BE2C (cell line): ENCODE data around the gene DLGAP4.
"Not testable (repeated sequence)": the region's sequence is repeated elsewhere in the genome, so short reads cannot be mapped to it uniquely, and the experiment has no call there.

ENCODE experiments used
- DNase-seq: peaks from one replicate; pipeline ENCODE4 v3.0.0-alpha.2; 2020
- H3K27me3 ChIP-seq: fragments of 250-450 bp; sonication (Bioruptor Pico); 2 replicates; pipeline ENCODE4 v1.5.1; 2020; ENCODE audit warnings: mild to moderate bottlenecking
- H3K36me3 ChIP-seq: fragments of 250-450 bp; sonication (Bioruptor Pico); 2 replicates; pipeline ENCODE4 v1.5.1; 2020; ENCODE audit warnings: mild to moderate bottlenecking
- H3K4me1 ChIP-seq: fragments of 250-450 bp; sonication (Bioruptor Pico); 2 replicates; pipeline ENCODE4 v1.5.1; 2020
- H3K4me3 ChIP-seq: 2 replicates; pipeline ENCODE4 v1.5.1; 2011; ENCODE audit warnings: low read depth, low read length
- H3K9me3 ChIP-seq: fragments of 250-450 bp; sonication (Bioruptor Pico); 2 replicates; pipeline ENCODE4 v1.5.1; 2020
- TF ChIP-seq, protein P1 (sequence below): IDR thresholded peaks from 2 replicates; pipeline ENCODE4 v1.5.1; 2012; ENCODE audit warnings: mild to moderate bottlenecking, low read depth, low read length

DLGAP4 gene

DNA sequence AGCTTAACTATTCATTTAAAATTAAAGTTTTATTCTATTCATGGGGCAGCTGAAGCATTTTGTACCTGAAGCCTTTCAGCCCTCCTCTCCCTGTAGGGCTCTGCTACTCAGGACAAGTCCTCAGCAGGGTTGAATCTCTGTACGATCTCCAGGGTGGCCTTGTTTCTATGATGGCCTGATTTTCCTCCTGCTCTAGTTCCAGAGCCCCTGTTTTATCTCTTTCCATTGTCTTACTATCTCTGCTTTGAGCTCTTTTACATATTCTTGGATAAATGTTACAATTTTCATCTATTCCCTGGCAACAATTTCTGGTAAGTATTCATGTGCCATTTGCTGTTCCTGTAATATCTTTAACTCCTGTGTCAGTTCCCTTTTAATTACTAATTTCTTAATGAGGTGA, 215.4 kb downstream of the DLGAP4 start:
- Histone ChIP-seq H3K9me3 (no peaks in the 10 kb centered on the region), H3K4me3 (no peak overlapping the region), H3K4me1 (no peaks in the 10 kb centered on the region), H3K36me3 (peaks cover 15% of the 10 kb centered on the region), H3K27me3 (no peaks in the 10 kb centered on the region)
- DNase-seq, result no peak
- TF ChIP-seq, protein P1, sequence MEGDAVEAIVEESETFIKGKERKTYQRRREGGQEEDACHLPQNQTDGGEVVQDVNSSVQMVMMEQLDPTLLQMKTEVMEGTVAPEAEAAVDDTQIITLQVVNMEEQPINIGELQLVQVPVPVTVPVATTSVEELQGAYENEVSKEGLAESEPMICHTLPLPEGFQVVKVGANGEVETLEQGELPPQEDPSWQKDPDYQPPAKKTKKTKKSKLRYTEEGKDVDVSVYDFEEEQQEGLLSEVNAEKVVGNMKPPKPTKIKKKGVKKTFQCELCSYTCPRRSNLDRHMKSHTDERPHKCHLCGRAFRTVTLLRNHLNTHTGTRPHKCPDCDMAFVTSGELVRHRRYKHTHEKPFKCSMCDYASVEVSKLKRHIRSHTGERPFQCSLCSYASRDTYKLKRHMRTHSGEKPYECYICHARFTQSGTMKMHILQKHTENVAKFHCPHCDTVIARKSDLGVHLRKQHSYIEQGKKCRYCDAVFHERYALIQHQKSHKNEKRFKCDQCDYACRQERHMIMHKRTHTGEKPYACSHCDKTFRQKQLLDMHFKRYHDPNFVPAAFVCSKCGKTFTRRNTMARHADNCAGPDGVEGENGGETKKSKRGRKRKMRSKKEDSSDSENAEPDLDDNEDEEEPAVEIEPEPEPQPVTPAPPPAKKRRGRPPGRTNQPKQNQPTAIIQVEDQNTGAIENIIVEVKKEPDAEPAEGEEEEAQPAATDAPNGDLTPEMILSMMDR, result no peak

DNA sequence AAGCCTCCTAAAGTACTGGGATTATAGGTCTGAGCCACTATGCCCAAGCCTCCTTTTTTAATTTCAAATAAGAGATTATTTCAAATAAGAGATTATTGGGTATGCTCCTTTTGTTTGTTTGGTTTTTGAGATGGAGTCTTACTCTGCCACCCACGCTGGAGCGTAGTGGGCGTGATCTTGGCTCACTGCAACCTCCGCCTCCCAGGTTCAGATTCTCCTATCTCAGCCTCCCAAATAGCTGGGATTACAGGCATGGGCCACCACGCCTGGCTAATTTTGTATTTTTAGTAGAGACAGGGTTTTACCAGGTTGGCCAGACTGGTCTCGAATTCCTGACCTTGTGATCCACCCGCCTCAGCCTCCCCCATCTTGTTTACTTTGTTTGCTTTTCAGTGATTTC, 216.3 kb downstream of the DLGAP4 start:
- H3K9me3 ChIP-seq, DNase-seq, H3K27me3 ChIP-seq, H3K4me3 ChIP-seq, H3K4me1 ChIP-seq: not testable (repeated sequence)
- peaks cover 20% of the 10 kb centered on the region for H3K36me3 ChIP-seq

DNA sequence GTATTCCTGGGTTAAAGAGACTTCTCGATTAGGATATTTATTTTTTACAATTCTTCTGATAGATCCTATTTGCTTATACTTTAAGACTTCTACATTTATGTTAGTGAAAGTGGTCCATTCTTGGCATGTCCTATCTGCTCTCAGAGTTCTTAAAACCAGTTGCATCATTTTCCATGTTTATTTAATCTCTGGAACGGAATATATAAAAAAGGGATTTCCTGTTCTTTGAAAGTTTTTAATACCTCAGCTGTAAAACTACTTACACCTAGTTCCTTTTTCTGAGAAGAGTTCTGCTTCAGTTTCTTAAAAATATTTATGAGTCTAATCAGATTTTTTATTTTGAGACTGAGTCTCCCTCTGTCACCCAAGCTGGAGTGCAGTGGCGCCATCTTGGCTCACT, 217.2 kb downstream of the DLGAP4 start:
- Histone ChIP-seq H3K9me3 (no peaks in the 10 kb centered on the region), H3K4me3 (no peak overlapping the region), H3K36me3 (peaks cover 25% of the 10 kb centered on the region), H3K27me3 (no peaks in the 10 kb centered on the region), H3K4me1 (no peaks in the 10 kb centered on the region)
- TF ChIP-seq, protein P1, result no peak
- DNase-seq, result no peak

DNA sequence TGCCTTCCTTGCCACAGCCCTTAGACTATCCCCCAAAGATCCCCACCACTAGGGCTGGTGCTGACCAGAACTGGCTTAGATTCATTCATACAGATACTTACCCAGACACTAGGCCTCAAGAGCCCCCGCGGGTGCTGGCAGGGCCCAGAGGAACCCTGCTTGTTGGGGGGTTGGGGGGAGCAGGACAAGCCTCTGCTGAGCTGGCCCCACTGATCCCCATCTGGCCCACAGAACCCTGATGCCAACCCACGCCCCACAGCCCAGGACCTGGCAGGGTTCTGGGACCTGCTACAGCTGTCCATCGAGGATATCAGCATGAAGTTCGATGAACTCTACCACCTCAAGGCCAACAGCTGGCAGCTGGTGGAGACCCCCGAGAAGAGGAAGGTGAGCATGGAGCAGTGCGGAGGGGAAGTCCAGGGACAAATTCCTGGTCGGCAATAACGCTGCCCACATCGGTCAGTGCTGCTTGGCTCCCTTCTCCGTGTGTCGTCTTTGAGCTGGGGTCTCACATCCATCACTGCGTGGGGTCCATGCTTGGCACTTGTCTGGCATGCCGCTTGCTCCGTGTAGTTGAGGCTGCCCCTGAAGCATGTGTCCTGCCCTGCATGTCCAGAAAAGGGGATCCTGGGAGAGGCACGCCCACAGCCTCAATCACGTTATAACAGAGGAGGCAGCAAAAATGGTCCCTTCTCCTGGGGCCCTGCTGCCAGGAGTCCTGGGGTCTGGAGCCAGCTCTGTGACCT, 219.7 kb downstream of the DLGAP4 start:
- TF ChIP-seq, protein P1, result no peak
- no peaks in the 10 kb centered on the region for H3K9me3 ChIP-seq
- H3K36me3 ChIP-seq, result peaks cover 29% of the 10 kb centered on the region
- H3K27me3 ChIP-seq, result no peaks in the 10 kb centered on the region
- no peak for DNase-seq
- no peak overlapping the region for H3K4me3 ChIP-seq
- peaks cover 6% of the 10 kb centered on the region; the same call in 1 of the 2 replicates for H3K4me1 ChIP-seq

DNA sequence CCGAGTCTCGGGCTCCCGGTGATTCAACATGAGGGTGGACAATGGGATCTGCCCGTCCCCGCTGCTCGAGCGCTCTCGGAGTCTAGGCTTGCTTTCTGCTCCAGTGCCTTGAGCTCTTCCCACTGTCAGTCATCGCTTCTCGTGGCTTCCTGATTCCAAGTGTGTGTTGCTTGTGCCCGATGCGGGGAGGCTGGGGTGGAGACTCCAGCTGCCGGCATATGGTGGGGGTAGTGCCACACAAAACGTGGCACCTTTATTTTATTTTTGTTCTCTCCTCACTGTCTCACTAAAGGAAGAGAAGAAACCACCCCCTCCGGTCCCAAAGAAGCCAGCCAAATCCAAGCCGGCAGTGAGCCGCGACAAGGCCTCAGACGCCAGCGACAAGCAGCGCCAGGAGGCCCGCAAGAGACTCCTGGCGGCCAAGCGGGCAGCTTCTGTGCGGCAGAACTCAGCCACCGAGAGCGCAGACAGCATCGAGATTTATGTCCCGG, 220.4 kb downstream of the DLGAP4 start:
- Histone ChIP-seq H3K4me1 (peaks cover 6% of the 10 kb centered on the region; the same call in 1 of the 2 replicates), H3K9me3 (no peaks in the 10 kb centered on the region), H3K27me3 (no peaks in the 10 kb centered on the region), H3K36me3 (peaks cover 29% of the 10 kb centered on the region), H3K4me3 (no peak overlapping the region)
- TF ChIP-seq, protein P1, result no peak
- no peak for DNase-seq

DNA sequence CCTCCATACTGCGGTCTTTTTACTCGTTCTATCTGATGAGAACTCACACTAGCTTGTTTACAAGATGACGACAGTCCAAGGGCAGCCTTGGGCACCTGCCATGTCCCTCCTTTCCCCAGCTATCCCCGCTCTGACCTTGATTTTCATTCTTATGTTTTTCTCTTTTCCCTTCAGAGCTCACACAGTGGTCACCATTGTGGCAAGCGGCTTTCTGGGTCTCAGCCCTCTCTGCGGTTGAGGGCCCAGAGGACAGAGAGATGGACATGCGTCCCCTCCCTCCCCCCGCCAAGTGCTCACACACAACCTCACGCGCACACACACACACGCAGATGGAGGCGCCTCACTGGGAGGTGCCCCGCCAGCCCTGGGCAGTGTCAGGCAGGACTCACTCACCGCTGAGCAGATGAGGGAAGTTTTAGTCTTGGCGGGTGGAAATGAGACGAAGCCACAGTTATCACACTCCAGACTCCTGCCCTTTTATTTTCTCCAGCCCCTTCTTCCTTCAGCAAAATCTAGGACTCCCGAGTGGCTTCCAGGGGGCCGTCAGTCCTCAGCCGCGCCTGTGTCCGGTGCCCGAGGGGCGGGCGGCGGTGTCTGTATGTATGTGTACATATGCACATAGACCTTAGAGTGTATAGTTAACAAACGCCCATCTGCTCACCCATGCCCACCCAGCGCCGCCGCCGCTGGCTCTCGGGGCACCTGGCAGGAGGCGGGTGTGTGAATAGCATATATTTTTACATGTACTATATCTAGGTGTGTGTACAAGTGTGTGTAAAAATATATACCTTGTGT, 221.4 kb downstream of the DLGAP4 start:
- H3K27me3 ChIP-seq, result no peaks in the 10 kb centered on the region
- H3K36me3 ChIP-seq, result peaks cover 29% of the 10 kb centered on the region
- no peak for DNase-seq
- H3K4me3 ChIP-seq, result no peak overlapping the region
- TF ChIP-seq, protein P1, result no peak
- H3K4me1 ChIP-seq, result peaks cover 6% of the 10 kb centered on the region; the same call in 1 of the 2 replicates
- no peaks in the 10 kb centered on the region for H3K9me3 ChIP-seq
